Trophoblast cell (in vitro differentiated cells and primary cell): ENCODE results near the gene TWF2.

Source experiments
- DNase-seq, 2 donors: peaks; one replicate each; pipeline ENCODE4 v3.0.0-alpha.2; 2016
- H2AFZ ChIP-seq: 2 replicates; pipeline ENCODE4 v1.6.1; 2013; ENCODE audit warnings: low read length, moderate library complexity, mild to moderate bottlenecking; ENCODE audit not compliant: insufficient read depth, poor library complexity
- H2AK5ac ChIP-seq: 2 replicates; pipeline ENCODE4 v1.6.1; 2013; ENCODE audit warnings: mild to moderate bottlenecking, low read length
- H2BK120ac ChIP-seq: 2 replicates; pipeline ENCODE4 v1.6.1; 2013; ENCODE audit warnings: low read length, mild to moderate bottlenecking, moderate library complexity; ENCODE audit not compliant: insufficient read depth, poor library complexity
- H2BK12ac ChIP-seq: 2 replicates; pipeline ENCODE4 v1.6.1; 2013; ENCODE audit warnings: mild to moderate bottlenecking, low read length, moderate library complexity
- H2BK5ac ChIP-seq: 2 replicates; pipeline ENCODE4 v1.6.1; 2013; ENCODE audit warnings: low read length, low read depth, moderate library complexity, mild to moderate bottlenecking; ENCODE audit not compliant: poor library complexity
- H3K14ac ChIP-seq: 2 replicates; pipeline ENCODE4 v1.6.1; 2013; ENCODE audit warnings: mild to moderate bottlenecking, low read length
- H3K18ac ChIP-seq: 2 replicates; pipeline ENCODE4 v1.6.1; 2013; ENCODE audit warnings: mild to moderate bottlenecking, low read length
- H3K23ac ChIP-seq: 2 replicates; pipeline ENCODE4 v1.6.1; 2013; ENCODE audit warnings: low read length
- H3K27ac ChIP-seq: 2 replicates; pipeline ENCODE4 v1.5.1; 2013; ENCODE audit warnings: low read depth, mild to moderate bottlenecking, inconsistent platforms, low read length, moderate library complexity
- H3K27me3 ChIP-seq: 2 replicates; pipeline ENCODE4 v1.6.1; 2013; ENCODE audit warnings: inconsistent platforms, mild to moderate bottlenecking, low read length, moderate library complexity; ENCODE audit not compliant: insufficient read depth
- H3K36me3 ChIP-seq, 2 experiments: 1 replicate in 1 of 2; 2 replicates in 1 of 2; pipeline ENCODE4 v1.6.1; 2013; ENCODE audit warnings: low read length in 2 of 2, mild to moderate bottlenecking in 2 of 2, moderate library complexity in 1 of 2; ENCODE audit not compliant: insufficient read depth in 2 of 2, control insufficient read depth in 1 of 2
- H3K4ac ChIP-seq: 2 replicates; pipeline ENCODE4 v1.6.1; 2013; ENCODE audit warnings: low read depth, mild to moderate bottlenecking, low read length, moderate library complexity
- H3K4me1 ChIP-seq, 2 experiments: 1 replicate in 1 of 2; 2 replicates in 1 of 2; pipeline ENCODE4 v1.6.1; 2013; ENCODE audit warnings: low read length in 2 of 2, mild to moderate bottlenecking in 2 of 2, moderate library complexity in 1 of 2; ENCODE audit not compliant: insufficient read depth in 2 of 2, control insufficient read depth in 1 of 2
- H3K4me2 ChIP-seq: 2 replicates; pipeline ENCODE4 v1.6.1; 2013; ENCODE audit warnings: inconsistent platforms, mild to moderate bottlenecking, low read length, moderate library complexity
- H3K4me3 ChIP-seq: 2 replicates; pipeline ENCODE4 v1.5.1; 2013; ENCODE audit warnings: mild to moderate bottlenecking, low read depth, low read length, inconsistent platforms
- H3K79me1 ChIP-seq: one replicate; pipeline ENCODE4 v1.6.1; 2013; ENCODE audit warnings: low read length
- H3K79me2 ChIP-seq: 2 replicates; pipeline ENCODE4 v1.6.1; 2013; ENCODE audit warnings: low read length, mild to moderate bottlenecking; ENCODE audit not compliant: control insufficient read depth, insufficient read depth, poor library complexity
- H3K9ac ChIP-seq: 2 replicates; pipeline ENCODE4 v1.6.1; 2013; ENCODE audit warnings: mild to moderate bottlenecking, low read length
- H3K9me3 ChIP-seq: 2 replicates; pipeline ENCODE4 v1.6.1; 2013; ENCODE audit warnings: low read depth, mild to moderate bottlenecking, control low read depth, inconsistent platforms, low read length; ENCODE audit not compliant: insufficient read depth
- H4K12ac ChIP-seq: 2 replicates; pipeline ENCODE4 v1.6.1; 2013; ENCODE audit warnings: low read depth, mild to moderate bottlenecking, low read length, moderate library complexity
- H4K8ac ChIP-seq: 2 replicates; pipeline ENCODE4 v1.6.1; 2013; ENCODE audit warnings: low read depth, mild to moderate bottlenecking, low read length, moderate library complexity
- H4K91ac ChIP-seq: one replicate; pipeline ENCODE4 v1.6.1; 2013; ENCODE audit warnings: low read depth, mild to moderate bottlenecking, low read length, moderate library complexity
- WGBS: extraction: QIAGEN DNeasy Blood & Tissue Kit; methylation state at CpG from one replicate; pipeline ENCODE4 v1.1.7; 2013; ENCODE audit warnings: missing lambda C conversion rate; ENCODE audit not compliant: insufficient read length, insufficient coverage; ENCODE audit errors: extremely low coverage; 5-methylcytosine and 5-hydroxymethylcytosine counted together

Gene TWF2

DNA sequence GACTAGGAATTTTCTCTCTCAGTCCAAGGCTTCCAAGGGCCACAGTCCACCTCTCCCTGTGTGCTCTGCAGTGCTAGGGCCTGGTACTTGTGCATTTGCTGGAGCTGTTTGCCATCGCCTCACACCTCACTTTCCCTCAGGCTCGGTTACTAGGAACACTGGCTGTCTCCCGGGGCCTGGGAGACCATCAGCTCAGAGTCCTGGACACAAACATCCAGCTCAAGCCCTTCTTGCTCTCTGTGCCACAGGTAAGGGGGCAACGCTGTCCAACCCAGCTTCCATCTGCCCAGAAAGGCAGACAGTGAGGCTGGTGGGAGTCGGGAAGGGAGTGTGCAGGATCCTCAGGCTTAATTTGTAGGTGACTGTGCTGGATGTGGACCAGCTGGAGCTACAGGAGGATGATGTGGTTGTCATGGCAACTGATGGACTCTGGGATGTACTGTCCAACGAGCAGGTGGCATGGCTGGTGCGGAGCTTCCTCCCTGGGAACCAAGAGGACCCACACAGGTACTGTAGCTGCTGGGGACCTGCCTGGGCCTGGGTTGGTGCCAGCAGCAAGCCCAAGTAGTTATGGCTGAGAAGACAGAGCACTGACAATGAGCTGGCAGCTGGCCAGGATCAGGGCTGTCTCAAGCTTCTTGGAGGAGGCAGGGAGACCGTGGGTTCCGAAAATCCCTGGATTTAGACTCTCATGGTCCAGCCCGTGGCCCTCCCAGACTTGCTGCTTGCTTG is 10.0 kb upstream of the TWF2 start:
- Histone ChIP-seq H3K9ac (no peak overlapping the region), H3K23ac (no peak overlapping the region), H2AFZ (no peak overlapping the region), H2BK5ac (no peak overlapping the region), H4K12ac (no peak overlapping the region), H3K4me2 (no peak overlapping the region), H3K18ac (no peak overlapping the region), H4K8ac (no peak overlapping the region), H2BK12ac (no peak overlapping the region), H3K9me3 (peaks cover 4% of the 10 kb centered on the region), H3K4me3 (no peak overlapping the region), H3K27ac (no peak overlapping the region), H2AK5ac (no peak overlapping the region), H3K79me2 (no peaks in the 10 kb centered on the region), H2BK120ac (no peak overlapping the region), H3K36me3 (peaks cover 31 to 44% of the 10 kb centered on the region in 2 experiments), H3K27me3 (no peaks in the 10 kb centered on the region), H4K91ac (no peak overlapping the region), H3K79me1 (peaks cover 6% of the 10 kb centered on the region), H3K4ac (no peak overlapping the region), H3K4me1 (peaks cover 17 to 20% of the 10 kb centered on the region in 2 experiments), H3K14ac (no peak overlapping the region)
- no CpG with 5 or more reads among the region's 10 CpGs for WGBS
- no peak for DNase-seq

DNA sequence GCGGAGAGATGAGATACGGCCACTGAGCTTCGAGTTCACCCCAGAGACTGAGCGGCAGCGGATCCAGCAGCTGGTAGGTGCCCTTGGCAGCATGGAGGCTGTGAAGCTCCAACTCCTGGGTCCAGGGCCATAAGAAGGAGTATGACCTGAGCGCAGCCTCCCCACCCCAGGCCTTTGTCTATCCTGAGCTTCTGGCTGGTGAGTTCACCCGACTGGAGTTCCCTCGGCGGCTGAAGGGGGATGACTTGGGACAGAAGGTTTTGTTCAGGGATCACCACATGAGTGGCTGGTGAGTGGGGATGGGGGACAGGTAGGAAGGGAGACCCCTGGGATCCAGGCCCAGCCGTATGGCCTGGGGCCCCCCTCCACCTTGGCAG is 9.2 kb upstream of the TWF2 start:
- Histone ChIP-seq H4K91ac (no peak overlapping the region), H3K79me2 (no peaks in the 10 kb centered on the region), H3K4me2 (no peak overlapping the region), H3K27me3 (no peaks in the 10 kb centered on the region), H3K9ac (no peak overlapping the region), H3K4me1 (peaks cover 19 to 22% of the 10 kb centered on the region in 2 experiments), H3K4me3 (no peak overlapping the region), H3K9me3 (peaks cover 6% of the 10 kb centered on the region), H2AFZ (no peak overlapping the region), H2BK12ac (no peak overlapping the region), H3K36me3 (peaks cover 23 to 36% of the 10 kb centered on the region in 2 experiments), H4K12ac (no peak overlapping the region), H3K18ac (no peak overlapping the region), H3K23ac (no peak overlapping the region), H2AK5ac (no peak overlapping the region), H3K14ac (no peak overlapping the region), H4K8ac (no peak overlapping the region), H3K27ac (no peak overlapping the region), H3K4ac (no peak overlapping the region), H3K79me1 (peaks cover 6% of the 10 kb centered on the region), H2BK120ac (no peak overlapping the region), H2BK5ac (no peak overlapping the region)
- DNase-seq: no peak
- WGBS: no CpG with 5 or more reads among the region's 10 CpGs

DNA sequence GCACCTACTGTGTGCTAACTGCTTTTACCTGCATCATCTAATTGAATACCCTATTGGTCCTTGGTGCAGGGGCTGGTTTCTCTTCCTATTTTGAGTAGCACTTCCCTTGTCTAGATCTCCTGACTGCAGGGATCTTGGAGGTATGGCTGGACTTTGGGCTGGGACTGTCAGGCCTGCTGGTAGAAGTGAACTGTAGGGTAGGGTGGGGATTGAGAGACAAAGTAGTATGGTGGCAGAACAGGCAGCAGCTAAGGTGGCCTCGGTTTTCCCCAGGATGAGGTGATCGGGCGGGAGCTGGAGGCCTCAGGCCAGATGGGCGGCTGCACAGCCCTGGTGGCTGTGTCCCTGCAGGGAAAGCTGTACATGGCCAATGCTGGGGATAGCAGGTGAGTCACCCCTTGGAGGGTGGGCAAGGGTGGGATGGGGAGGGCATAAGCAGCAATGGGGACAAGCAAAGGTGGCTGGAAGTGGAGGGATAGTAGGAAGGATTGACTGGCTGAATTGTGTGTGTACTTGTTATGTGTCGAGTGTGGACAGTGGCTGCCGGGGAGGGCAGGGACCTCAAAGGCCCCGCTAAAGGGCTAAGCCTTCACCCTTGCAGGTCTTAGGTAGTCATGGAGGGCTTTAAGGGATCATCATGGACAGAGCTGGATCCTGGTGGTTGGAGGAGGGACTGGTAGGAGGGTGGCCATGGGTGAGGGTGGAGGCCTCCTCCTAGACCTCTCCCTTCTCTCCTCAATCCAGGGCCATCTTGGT is 8.6 kb upstream of the TWF2 start:
- Histone ChIP-seq H3K27me3 (no peaks in the 10 kb centered on the region), H3K9me3 (peaks cover 6% of the 10 kb centered on the region), H3K4me3 (no peak overlapping the region), H3K4me1 (peaks cover 19 to 22% of the 10 kb centered on the region in 2 experiments), H3K27ac (no peak overlapping the region), H4K8ac (no peak overlapping the region), H3K23ac (no peak overlapping the region), H2BK5ac (no peak overlapping the region), H3K14ac (no peak overlapping the region), H3K79me2 (no peaks in the 10 kb centered on the region), H3K4me2 (no peak overlapping the region), H2BK12ac (no peak overlapping the region), H3K9ac (no peak overlapping the region), H3K79me1 (peaks cover 6% of the 10 kb centered on the region), H2AFZ (no peak overlapping the region), H3K36me3 (peaks cover 21 to 33% of the 10 kb centered on the region in 2 experiments), H2AK5ac (no peak overlapping the region), H3K18ac (no peak overlapping the region), H3K4ac (no peak overlapping the region), H4K12ac (no peak overlapping the region), H2BK120ac (no peak overlapping the region), H4K91ac (no peak overlapping the region)
- no CpG with 5 or more reads among the region's 7 CpGs for WGBS
- DNase-seq: no peak

DNA sequence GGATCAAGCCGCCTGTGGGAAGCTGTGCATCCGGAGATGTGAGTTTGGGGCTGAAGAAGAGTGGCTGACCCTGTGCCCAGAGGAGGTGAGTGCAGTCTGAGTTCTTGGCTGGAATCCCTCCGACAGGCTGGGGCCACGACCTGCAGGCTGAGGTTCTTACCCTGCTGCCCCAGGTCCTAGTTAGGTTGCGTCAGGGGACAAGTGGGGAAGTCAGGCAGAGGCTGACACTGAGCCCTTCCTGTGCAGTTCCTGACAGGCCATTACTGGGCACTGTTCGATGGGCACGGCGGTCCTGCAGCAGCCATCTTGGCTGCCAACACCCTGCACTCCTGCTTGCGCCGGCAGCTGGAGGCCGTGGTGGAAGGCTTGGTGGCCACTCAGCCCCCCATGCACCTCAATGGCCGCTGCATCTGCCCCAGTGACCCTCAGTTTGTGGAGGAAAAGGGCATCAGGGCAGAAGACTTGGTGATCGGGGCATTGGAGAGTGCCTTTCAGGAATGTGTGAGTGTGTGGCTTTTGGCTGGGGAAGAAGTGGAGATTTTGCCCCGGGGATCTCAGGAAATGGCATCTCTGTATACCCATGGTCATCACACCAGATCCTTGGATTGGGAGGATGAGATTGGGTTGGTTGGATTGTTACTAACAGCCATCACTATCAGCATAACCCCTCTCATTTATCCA is 7.9 kb upstream of the TWF2 start:
- Histone ChIP-seq H2BK12ac (no peak overlapping the region), H2AFZ (no peak overlapping the region), H3K23ac (no peak overlapping the region), H2AK5ac (no peak overlapping the region), H4K12ac (no peak overlapping the region), H3K4me1 (peaks cover 19 to 22% of the 10 kb centered on the region in 2 experiments), H3K4me2 (no peak overlapping the region), H3K4ac (no peak overlapping the region), H3K4me3 (no peak overlapping the region), H3K18ac (no peak overlapping the region), H4K8ac (no peak overlapping the region), H3K9ac (no peak overlapping the region), H3K27me3 (no peaks in the 10 kb centered on the region), H3K79me1 (peaks cover 6% of the 10 kb centered on the region), H3K9me3 (peaks cover 6% of the 10 kb centered on the region), H2BK120ac (no peak overlapping the region), H2BK5ac (no peak overlapping the region), H3K27ac (no peak overlapping the region), H3K36me3 (peaks cover 15 to 27% of the 10 kb centered on the region in 2 experiments), H3K79me2 (no peaks in the 10 kb centered on the region), H3K14ac (no peak overlapping the region), H4K91ac (no peak overlapping the region)
- DNase-seq: no peak
- WGBS: no CpG with 5 or more reads among the region's 14 CpGs
